DND-41 (cell line): ENCODE measurements around the gene SH3BP2.

Source experiments
- CTCF ChIP-seq: IDR thresholded peaks from 2 replicates; pipeline ENCODE4 v1.5.1; 2012; ENCODE audit warnings: borderline replicate concordance, low read length, moderate library complexity, mild to moderate bottlenecking; ENCODE audit not compliant: poor library complexity, severe bottlenecking; ENCODE audit errors: extremely low read depth
- EZH2 ChIP-seq: IDR thresholded peaks from 3 replicates; pipeline ENCODE4 v1.6.1; 2012; ENCODE audit warnings: borderline replicate concordance, low read depth, mild to moderate bottlenecking, moderate library complexity, low read length, inconsistent platforms; ENCODE audit not compliant: severe bottlenecking

GRCh38 chr4:2795893-2796848 lies 3.3 kb downstream of the SH3BP2 start:
- no peak for TF ChIP-seq EZH2
- no peak for TF ChIP-seq CTCF
